Stimulated activated naive CD4-positive, alpha-beta T cell (primary cell): ENCODE results near the gene PGS1.

Source experiments
- DNase-seq, 6 experiments: peaks; one replicate each; lab custom pipeline; 2025; lab: John Stamatoyannopoulos, UW

Gene PGS1

GRCh38 chr17:78364436-78365281 lies 13.8 kb upstream of the PGS1 start:
- DNase-seq: no peak

- DNase-seq: no peak
Measured at GRCh38 chr17:78365561-78366108, 12.8 kb upstream of the PGS1 start.

- DNase-seq: no peak
Measured at GRCh38 chr17:78366109-78366848, 12.2 kb upstream of the PGS1 start.

- no peak for DNase-seq
Measured at GRCh38 chr17:78367193-78367592, 11.3 kb upstream of the PGS1 start.

DNA sequence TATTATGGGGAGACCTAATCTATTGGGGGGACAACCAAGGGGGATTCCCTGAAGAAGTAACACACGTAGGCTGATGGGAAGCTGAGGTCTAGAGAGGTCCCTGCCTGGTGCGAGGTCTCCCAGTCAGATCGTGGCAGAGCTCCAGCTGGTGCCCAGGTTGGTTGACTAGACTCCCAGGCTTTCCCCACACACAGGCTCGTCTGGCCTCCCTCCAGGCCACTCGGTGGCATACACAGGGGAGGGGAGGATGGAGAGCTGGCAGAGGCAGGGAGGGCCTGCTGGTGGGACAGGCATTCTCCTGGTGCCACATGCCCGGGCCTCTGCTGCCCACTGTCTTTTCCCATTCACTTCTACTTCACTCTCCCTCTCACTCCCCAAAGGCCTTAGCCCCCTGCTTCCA lies 10.1 kb upstream of the PGS1 start:
- DNase-seq: no peak

DNA sequence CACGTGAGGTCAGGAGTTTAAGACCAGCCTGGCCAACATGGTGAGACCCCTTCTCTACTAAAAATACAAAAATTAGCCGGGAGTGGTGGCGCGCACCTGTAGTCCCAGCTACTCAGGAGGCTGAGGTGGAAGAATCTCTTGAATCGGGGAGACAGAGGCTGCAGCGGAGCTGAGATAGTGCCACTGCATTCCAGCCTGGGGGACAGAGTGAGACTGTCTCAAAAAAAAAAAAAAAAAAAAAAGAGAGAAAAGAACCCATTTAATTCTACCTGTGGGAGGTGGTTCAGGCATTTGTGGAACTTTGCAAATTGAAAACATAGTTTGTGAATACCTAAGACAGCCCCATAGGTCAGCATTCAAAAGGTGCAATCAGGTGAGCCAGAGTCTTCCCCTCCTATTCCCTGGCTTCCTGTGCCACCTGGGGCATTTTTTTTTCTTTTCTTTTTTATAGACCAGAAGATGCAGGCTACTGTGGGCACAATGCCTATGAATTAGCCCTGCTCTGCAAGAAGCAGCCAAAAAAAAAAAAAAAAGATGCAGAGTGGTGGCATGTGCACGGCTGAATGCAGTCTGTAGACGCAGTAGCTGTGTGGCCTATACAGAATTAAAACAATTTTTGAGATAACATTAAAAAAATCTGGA lies 9.5 kb upstream of the PGS1 start:
- DNase-seq: no peak

DNA sequence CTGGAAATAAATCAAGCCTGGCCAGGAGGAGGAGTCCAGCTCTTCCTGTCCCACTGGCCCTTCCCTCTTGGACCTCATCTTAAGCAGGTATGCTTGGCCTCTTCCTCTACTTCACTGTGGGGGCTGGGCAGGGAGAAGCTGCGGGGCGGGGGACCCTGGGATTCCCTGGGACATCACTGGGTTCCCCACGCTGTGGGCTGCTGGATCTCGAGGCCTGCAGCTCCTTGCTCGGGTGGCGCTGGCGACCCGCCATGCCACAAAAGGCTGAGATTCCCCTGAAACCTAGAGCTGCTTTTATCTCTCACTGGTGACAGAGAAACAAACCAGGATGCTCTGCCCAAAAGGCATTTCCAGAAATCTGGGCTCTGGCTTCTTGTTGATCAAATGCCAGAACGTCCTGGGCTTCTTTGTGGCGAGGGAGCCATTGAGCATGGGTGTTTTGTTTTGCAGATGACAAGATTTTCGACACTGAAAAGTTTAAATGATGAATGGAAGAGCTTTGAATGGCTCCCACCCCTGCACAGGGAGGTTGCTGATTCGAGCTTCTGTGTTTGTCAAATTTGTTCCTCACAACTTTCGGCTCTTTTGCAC lies 8.6 kb upstream of the PGS1 start:
- DNase-seq: no peak

DNA sequence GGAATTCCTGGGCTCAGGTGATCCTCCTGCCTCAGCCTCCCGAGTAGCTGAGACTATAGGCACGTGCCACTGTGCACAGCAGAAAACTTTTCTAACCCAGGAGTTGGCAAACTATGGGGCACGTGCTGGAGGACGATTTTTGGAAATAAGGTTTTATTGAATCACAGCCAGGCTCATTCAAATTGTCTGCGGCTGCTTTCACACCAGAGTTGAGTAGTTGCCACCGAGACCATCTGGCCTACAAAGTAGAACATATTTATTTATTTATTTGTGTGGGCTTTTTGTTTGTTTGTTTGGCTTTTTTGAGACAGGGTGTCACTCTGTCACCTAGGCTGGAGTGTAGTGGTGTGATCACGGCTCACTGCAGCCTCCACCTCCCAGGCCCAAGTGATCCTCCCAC lies 7.4 kb upstream of the PGS1 start:
- no peak for DNase-seq

DNA sequence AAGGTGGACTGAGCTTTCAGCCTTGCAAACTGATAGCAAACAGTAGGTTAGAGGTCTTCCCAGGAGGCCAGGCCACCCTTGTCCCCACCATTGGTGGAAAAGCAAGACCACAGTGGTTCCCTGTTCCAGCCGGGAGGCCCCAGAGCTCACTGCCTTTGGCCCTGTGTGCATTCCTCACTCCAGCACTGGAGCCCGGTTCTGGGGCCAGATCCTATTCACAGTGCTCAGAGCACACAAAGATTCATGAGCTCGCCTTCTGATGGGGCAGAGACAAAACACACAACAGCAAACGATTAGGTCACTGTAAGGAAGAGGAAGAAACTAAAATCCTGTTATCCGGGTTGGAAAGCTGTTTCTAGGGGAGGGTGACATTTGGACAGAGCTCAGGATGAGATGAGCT lies 5.6 kb upstream of the PGS1 start:
- no peak for DNase-seq

GRCh38 chr17:78374189-78374588 lies 4.3 kb upstream of the PGS1 start:
- DNase-seq: no peak

GRCh38 chr17:78374631-78375274 lies 3.7 kb upstream of the PGS1 start:
- no peak for DNase-seq

DNA sequence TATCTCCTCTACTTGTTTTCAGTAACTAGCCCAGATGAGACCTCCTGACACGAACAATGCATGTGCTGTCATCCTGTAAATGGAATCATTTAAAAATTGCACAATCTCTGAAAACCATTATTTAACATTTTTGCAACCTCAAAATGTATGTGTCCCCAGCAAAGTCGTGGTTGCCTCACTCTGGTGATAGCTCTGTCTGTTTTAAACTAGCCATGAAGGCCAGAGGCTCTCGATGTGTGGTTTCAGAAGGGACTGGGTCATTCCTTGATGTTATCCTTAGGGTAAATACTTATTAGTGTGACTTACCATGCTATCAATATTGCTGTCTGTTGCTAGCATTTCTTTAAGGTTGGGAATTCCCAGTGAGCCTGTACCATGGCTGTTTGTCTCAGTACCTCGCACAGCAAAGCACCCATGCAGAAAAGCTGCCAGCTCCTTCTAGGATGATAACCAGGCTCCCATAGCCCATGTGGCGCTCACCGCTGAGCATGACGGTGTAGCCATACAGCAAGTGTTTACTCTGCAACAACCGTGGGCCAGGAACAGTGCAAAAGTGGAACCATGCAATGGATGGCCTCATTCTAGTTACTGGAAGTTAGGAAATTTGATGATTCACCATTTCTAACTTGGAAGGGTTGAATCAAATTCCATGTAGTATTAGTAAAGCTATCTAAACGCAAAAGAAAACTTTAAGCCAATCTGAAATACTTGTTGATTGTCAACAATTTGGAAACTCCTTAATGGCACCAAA lies 2.9 kb upstream of the PGS1 start:
- no peak for DNase-seq

GRCh38 chr17:78376161-78376560 lies 2.3 kb upstream of the PGS1 start:
- no peak for DNase-seq

- DNase-seq: no peak
Measured at GRCh38 chr17:78377858-78378224, 608 bp upstream of the PGS1 start.

- DNase-seq: no peak
Measured at GRCh38 chr17:78379131-78379491, 662 bp downstream of the PGS1 start.

DNA sequence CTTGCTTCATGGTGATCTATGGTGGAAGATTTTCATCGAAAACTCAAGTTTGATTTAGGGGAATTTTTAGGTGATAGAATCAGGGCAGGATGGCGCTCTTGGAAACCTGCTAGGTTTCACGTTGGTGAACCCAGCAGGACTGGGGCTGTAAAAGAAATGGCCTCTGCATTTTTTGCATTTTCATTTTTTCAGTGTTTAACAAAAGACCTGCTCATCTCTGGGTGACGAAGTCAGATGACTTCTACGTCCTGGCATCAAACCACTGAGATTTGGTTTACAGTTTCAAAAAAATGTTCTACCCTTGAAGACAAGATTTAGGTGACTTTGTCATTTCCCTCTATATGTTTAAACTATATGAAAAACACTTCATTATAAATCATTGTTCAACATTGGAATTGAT lies 1.9 kb downstream of the PGS1 start:
- DNase-seq: no peak

DNA sequence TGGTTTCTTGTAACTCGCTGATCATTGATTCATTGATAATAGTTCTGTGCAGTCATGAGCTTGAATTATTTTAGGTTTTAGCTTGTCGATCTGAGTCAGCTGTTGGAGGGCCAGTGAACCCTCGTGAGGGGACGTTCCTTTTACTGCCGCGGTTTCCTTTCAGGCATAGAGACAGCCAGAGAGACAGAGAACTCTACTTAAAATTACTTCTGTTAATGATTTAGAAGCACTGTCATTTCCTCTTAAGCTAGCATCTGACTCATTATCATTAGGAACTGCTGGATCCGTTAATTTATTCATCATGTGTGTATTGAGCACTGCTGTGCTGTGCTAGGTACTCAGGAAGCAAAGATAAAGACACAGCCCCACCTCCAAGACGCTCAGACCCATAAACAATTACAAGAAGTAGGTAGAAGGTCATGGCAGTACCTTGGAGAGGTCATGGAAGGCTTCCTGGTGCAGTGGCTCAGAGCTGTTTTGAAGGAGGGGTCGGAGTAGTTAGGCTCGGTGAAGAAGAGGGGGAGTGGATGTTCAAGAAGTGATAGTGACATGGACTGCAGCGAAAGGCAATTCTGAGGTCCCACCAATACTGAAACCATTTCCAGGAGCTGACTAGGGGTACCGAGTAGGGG lies 3.3 kb downstream of the PGS1 start:
- peak in 3 of 6 experiments; percentile 20 to 44 (median 35) for DNase-seq

DNA sequence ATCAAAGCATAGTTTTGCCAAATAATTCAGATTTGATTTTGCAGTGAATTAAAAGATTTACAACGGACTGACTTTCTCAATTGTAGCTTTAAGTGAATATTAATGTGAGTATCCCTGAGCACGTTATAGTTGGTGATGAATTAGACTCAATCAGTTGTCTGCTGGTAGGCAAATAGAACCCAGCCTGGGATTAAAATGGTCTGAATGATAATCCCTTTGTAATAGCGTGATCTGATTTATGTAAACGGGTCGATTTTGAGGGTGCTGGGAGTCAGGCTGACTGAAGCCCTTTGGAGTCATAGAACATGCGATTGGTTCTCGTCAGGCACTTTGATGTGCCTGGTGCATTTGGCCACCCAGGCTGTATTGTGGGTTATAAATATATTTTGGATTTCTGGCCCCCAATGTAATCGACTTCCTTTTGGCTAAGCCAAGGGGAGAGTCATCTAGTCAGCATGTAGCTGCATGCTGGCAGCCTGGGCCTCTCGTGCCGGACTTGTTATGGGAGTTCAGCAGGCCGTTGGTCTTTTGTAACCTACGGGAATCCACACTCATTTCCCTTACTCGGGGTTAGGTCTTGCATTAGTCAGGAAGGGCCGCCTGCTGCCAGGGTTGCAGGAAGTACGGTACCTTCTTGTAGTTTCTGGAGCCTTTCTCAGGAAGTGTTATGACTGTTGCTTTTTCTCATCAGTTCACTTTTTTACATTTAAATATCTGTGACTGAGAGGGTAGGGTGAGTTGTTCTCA lies 5.4 kb downstream of the PGS1 start:
- peak in 1 of 6 experiments; percentile 15 for DNase-seq

DNA sequence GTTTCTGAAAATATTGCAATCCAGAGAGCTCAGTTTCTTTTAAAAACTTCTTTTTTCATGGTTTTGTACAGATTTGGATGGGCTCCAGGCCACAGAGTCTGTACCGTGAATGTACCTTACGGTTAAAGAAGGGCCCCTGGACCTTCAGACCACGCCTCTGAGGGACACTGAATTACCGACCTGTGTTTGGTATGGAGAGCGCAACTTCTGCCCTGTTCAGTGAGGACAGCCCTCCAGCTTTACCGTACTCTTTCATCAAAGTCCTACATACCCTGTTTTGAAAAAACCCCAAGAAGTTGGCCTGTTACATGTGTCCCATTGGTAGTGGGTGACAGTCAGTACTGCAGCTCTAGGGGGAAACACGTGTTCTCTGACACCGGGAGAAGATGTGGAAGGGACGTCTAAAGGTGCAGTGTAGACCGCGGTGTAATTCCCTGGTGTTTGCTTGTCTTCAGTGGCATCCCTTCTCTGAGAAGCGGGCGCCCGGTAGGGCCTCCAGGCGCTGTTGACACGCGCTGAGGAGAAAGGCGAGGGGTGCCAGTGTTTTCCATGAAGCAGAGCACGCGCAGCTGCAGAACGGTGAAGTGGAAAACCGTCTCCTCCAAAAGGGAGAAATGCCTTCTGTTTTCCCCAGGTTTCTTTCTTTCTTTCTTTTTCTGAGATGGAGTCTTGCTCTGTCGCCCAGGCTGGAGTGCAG lies 6.2 kb downstream of the PGS1 start:
- DNase-seq: no peak
